Suprapubic skin (tissue), 4 donors: ENCODE data around the gene ZNF597. TPM values are rescaled to one million over a fixed set of nuclear protein-coding genes. Genes with fewer than 3 reads are reported as not detected.
"Not testable (repeated sequence)": the region's sequence is repeated elsewhere in the genome, so short reads cannot be mapped to it uniquely, and the experiment has no call there.

Experiments used
- DNase-seq, 2 donors: peaks; one replicate each; pipeline ENCODE4 v3.0.0-alpha.2; 2019; ENCODE audit warnings: low spot score in 2 of 2
- H3K27ac ChIP-seq: fragments of 200-600 bp; sonication (generic); one replicate; pipeline ENCODE4 v1.5.1; 2019
- H3K27me3 ChIP-seq: fragments of 200-600 bp; sonication (generic); one replicate; pipeline ENCODE4 v1.5.1; 2019
- H3K36me3 ChIP-seq: fragments of 200-600 bp; sonication (generic); one replicate; pipeline ENCODE4 v1.5.1; 2019
- H3K4me1 ChIP-seq: fragments of 200-600 bp; sonication (generic); one replicate; pipeline ENCODE4 v1.5.1; 2019
- H3K4me3 ChIP-seq: fragments of 200-600 bp; sonication (generic); one replicate; pipeline ENCODE4 v1.5.1; 2019; ENCODE audit warnings: mild to moderate bottlenecking
- H3K9me3 ChIP-seq: fragments of 200-600 bp; sonication (generic); one replicate; pipeline ENCODE4 v1.5.1; 2019
- CTCF ChIP-seq, 2 donors: fragments of 200-600 bp in 1 of 2; fragments of 450-650 bp in 1 of 2; sonication (generic) in 1 of 2; IDR thresholded peaks; one replicate each; pipeline ENCODE4 v1.5.1; 2016 to 2019; ENCODE audit warnings: antibody characterized with exemption in 2 of 2, mild to moderate bottlenecking in 1 of 2, moderate library complexity in 1 of 2
- EP300 ChIP-seq: sonication (generic); formaldehyde crosslinking; IDR thresholded peaks from one replicate; pipeline ENCODE4 v1.6.1; 2017; ENCODE audit warnings: antibody characterized with exemption
- POLR2A ChIP-seq, 2 donors: fragments of 450-650 bp; IDR thresholded peaks; one replicate each; pipeline ENCODE4 v1.6.1; 2017; ENCODE audit warnings: antibody characterized with exemption in 2 of 2, mild to moderate bottlenecking in 2 of 2, moderate library complexity in 2 of 2
- POLR2AphosphoS5 ChIP-seq, 3 donors: sonication (generic); formaldehyde crosslinking; IDR thresholded peaks; one replicate each; pipeline ENCODE4 v1.6.1; 2017; ENCODE audit warnings: antibody characterized with exemption in 3 of 3
- WGBS: methylation state at CpG from one replicate; pipeline ENCODE4 v1.1.5; 2018; 5-methylcytosine and 5-hydroxymethylcytosine counted together
- total RNA-seq, 4 donors: library from RNA; depleted of rRNA; stranded (reverse); fragments of >200 nt; gene quantifications; one replicate each; pipeline ENCODE4 v1.1.0, GENCODE V29; 2016

ZNF597 gene
- total RNA-seq, 4 donors from 2014 or later: 1.5 to 4.3 (median 2.4) TPM

GRCh38 chr16:3479654-3480216 is 36.4 kb upstream of the ZNF597 start:
- H3K27me3 ChIP-seq: no peaks in the 10 kb centered on the region
- WGBS: 87% methylated on average over 12 of the region's 12 CpGs
- no peak for DNase-seq
- no peak for TF ChIP-seq EP300
- no peak for TF ChIP-seq POLR2AphosphoS5 (IDR thresholded peaks at IDR 0.05)
- no peak for TF ChIP-seq POLR2A (IDR thresholded peaks at IDR 0.05)
- no peak for TF ChIP-seq CTCF (IDR thresholded peaks at IDR 0.05)
- H3K4me1 ChIP-seq: no peaks in the 10 kb centered on the region
- peaks cover 69% of the 10 kb centered on the region for H3K36me3 ChIP-seq
- no peak overlapping the region for H3K27ac ChIP-seq
- no peak overlapping the region for H3K4me3 ChIP-seq
- no peaks in the 10 kb centered on the region for H3K9me3 ChIP-seq

GRCh38 chr16:3478242-3478925 is 35.1 kb upstream of the ZNF597 start:
- H3K4me1 ChIP-seq: no peaks in the 10 kb centered on the region
- H3K27me3 ChIP-seq: no peaks in the 10 kb centered on the region
- no peaks in the 10 kb centered on the region for H3K9me3 ChIP-seq
- WGBS: 87% methylated on average over 11 of the region's 11 CpGs
- TF ChIP-seq POLR2AphosphoS5 (IDR thresholded peaks at IDR 0.05) (no peak), CTCF (IDR thresholded peaks at IDR 0.05) (no peak), EP300 (no peak), POLR2A (IDR thresholded peaks at IDR 0.05) (no peak)
- peaks cover 56% of the 10 kb centered on the region for H3K36me3 ChIP-seq
- H3K27ac ChIP-seq: no peak overlapping the region
- DNase-seq: no peak
- no peak overlapping the region for H3K4me3 ChIP-seq

GRCh38 chr16:3476409-3476808 is 33.1 kb upstream of the ZNF597 start:
- peaks cover 3% of the 10 kb centered on the region for H3K4me1 ChIP-seq
- peaks cover 36% of the 10 kb centered on the region for H3K36me3 ChIP-seq
- H3K4me3 ChIP-seq: no peak overlapping the region
- no peak for TF ChIP-seq EP300
- no peak for TF ChIP-seq CTCF (IDR thresholded peaks at IDR 0.05)
- TF ChIP-seq POLR2AphosphoS5 (IDR thresholded peaks at IDR 0.05): no peak
- TF ChIP-seq POLR2A (IDR thresholded peaks at IDR 0.05): no peak
- no peak for DNase-seq
- H3K9me3 ChIP-seq: no peaks in the 10 kb centered on the region
- no peaks in the 10 kb centered on the region for H3K27me3 ChIP-seq
- 93% methylated on average over 3 of the region's 3 CpGs for WGBS
- no peak overlapping the region for H3K27ac ChIP-seq

- no peak overlapping the region for H3K4me3 ChIP-seq
- peaks cover 3% of the 10 kb centered on the region for H3K4me1 ChIP-seq
- no peaks in the 10 kb centered on the region for H3K27me3 ChIP-seq
- TF ChIP-seq POLR2AphosphoS5 (IDR thresholded peaks at IDR 0.05) (no peak), CTCF (IDR thresholded peaks at IDR 0.05) (no peak), EP300 (no peak), POLR2A (IDR thresholded peaks at IDR 0.05) (no peak)
- DNase-seq: no peak
- H3K9me3 ChIP-seq: no peaks in the 10 kb centered on the region
- H3K36me3 ChIP-seq: peaks cover 30% of the 10 kb centered on the region
- 93% methylated on average over 11 of the region's 29 CpGs for WGBS
- no peak overlapping the region for H3K27ac ChIP-seq
Measured at GRCh38 chr16:3475604-3476375, 32.5 kb upstream of the ZNF597 start.

GRCh38 chr16:3474870-3475269 is 31.6 kb upstream of the ZNF597 start:
- not testable (repeated sequence) for H3K4me1 ChIP-seq, H3K27ac ChIP-seq, H3K4me3 ChIP-seq, H3K9me3 ChIP-seq, H3K27me3 ChIP-seq, DNase-seq
- peaks cover 21% of the 10 kb centered on the region for H3K36me3 ChIP-seq
- WGBS: 94% methylated on average over 7 of the region's 7 CpGs
